ENCODE measurements around the gene EFCAB6. TPM values are rescaled to one million over a fixed set of nuclear protein-coding genes. Genes with fewer than 3 reads are reported as not detected.

Gene EFCAB6
- polyA plus RNA-seq, 3 donors = not detected

DNA sequence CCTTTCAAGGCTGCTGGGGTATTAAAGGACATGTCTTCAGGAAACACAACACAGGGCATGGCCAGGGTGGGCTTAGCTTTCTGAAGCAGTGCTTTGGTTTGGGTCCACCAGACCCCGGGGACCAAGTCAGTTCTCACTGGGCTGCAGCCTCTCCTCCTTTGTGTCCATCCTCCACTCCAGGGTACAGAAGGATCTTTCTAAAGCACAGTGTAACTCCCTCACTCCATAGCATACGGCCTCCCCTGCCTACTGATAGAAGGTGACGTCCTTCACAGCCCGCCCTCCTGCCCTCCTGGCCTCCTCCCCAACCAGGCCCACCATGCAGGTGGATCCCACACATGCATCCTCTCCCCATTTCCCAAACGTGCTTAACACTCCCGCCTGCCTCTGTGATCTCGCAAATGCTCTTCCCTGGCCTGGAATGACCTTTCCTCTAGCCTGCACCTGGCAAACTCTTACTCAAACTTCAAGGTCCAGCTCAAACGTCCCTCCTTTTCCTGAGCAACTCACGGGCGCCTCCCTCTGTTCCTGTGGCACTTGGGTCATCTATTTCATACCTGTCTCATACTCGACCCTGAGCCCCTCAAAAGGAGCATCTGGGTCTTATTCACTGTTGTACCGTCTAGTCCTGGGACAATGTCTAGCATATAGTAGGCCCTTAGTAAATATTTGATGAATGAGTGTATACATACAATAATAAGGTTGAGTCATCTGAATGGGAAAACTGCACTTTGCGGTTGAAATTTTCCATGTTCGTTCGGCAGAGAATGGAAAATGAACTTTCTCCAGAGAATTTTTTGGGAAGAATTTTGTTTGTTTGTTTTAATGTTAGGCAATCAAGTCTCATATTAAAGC, 187.7 kb downstream of the EFCAB6 start:
- Mint-ChIP-seq H3K4me1 (no peaks in the 10 kb centered on the region), H3K27ac (peak overlapping the region in 1 of 7 donors; percentile 62), H3K36me3 (no peaks in the 10 kb centered on the region), H3K9me3 (peaks cover 2 to 7% (median 6%) of the 10 kb centered on the region in 7 donors), H3K4me3 (no peak overlapping the region), H3K27me3 (ENCODE audit: low read depth in 3 of 3) (peaks cover 0 to 8% (median 2%) of the 10 kb centered on the region in 3 donors)
- no peak for DNase-seq
- no peak overlapping the region for H2AFZ ChIP-seq (ENCODE audit: insufficient read depth, low read depth, low read length, poor library complexity, severe bottlenecking)
- H3K4me2 ChIP-seq (replicated peaks; ENCODE audit: extremely low read depth, low read length, poor library complexity, severe bottlenecking) = no peak overlapping the region
- TF ChIP-seq, protein P1, sequence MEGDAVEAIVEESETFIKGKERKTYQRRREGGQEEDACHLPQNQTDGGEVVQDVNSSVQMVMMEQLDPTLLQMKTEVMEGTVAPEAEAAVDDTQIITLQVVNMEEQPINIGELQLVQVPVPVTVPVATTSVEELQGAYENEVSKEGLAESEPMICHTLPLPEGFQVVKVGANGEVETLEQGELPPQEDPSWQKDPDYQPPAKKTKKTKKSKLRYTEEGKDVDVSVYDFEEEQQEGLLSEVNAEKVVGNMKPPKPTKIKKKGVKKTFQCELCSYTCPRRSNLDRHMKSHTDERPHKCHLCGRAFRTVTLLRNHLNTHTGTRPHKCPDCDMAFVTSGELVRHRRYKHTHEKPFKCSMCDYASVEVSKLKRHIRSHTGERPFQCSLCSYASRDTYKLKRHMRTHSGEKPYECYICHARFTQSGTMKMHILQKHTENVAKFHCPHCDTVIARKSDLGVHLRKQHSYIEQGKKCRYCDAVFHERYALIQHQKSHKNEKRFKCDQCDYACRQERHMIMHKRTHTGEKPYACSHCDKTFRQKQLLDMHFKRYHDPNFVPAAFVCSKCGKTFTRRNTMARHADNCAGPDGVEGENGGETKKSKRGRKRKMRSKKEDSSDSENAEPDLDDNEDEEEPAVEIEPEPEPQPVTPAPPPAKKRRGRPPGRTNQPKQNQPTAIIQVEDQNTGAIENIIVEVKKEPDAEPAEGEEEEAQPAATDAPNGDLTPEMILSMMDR (IDR thresholded peaks at IDR 0.05) = no peak
- no peaks in the 10 kb centered on the region for H4K20me1 ChIP-seq (ENCODE audit: insufficient read depth, low read length)
- no peaks in the 10 kb centered on the region for H3K79me2 ChIP-seq (ENCODE audit: insufficient read depth, low read length)
- H3K27me3 ChIP-seq (ENCODE audit: control insufficient read depth in 2 of 2, insufficient read depth in 2 of 2, low read length in 2 of 2) = no peaks in the 10 kb centered on the region
- no peak overlapping the region for H3K4me3 ChIP-seq (replicated peaks in 1 of 3; ENCODE audit: low read depth in 2 of 3, low read length in 3 of 3)
- H3K9ac ChIP-seq (ENCODE audit: insufficient read depth, low read length, poor library complexity, severe bottlenecking) = no peak overlapping the region
- H3K27ac ChIP-seq (ENCODE audit: low read depth in 1 of 2, low read length in 2 of 2) = no peak overlapping the region
- H3K36me3 ChIP-seq (replicated peaks in 1 of 2; ENCODE audit: control insufficient read depth in 1 of 2, insufficient read depth in 2 of 2, low read length in 2 of 2) = no peaks in the 10 kb centered on the region
- WGBS (ENCODE audit: insufficient coverage) = 94% methylated on average over 13 of the region's 15 CpGs
- intact Hi-C loops (cut with micrococcal nuclease) = no loop called here
- H3K9me3 ChIP-seq (replicated peaks in 1 of 2; ENCODE audit: control insufficient read depth in 1 of 2, insufficient read depth in 1 of 2, low read length in 2 of 2) = peaks cover 0 to 4% of the 10 kb centered on the region in 2 donors
- no peaks in the 10 kb centered on the region for H3K4me1 ChIP-seq (ENCODE audit: control insufficient read depth in 1 of 2, insufficient read depth in 2 of 2, low read length in 2 of 2)

DNA sequence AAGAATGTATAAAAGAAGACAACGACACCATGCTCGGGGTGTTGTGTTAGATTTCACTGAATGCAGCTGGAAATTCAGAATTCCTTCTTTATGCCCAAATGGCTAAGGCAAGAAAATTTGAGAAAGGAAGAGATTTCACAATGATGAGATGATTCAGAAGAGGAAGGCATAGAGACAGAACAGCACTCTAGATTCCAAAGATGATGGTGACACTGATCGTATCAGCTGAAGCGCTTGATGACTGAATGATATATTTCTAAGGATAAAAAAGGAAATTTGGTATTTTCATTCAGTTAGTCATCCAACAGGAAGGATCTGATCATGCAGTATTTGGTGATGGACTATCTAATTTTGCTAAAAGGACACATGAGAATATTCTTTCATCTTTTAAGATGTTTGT, 189.2 kb downstream of the EFCAB6 start:
- Mint-ChIP-seq H3K27ac (no peak overlapping the region), H3K27me3 (ENCODE audit: low read depth in 3 of 3) (peaks cover 3 to 8% (median 3%) of the 10 kb centered on the region in 3 donors), H3K36me3 (no peaks in the 10 kb centered on the region), H3K4me1 (no peaks in the 10 kb centered on the region), H3K4me3 (no peak overlapping the region), H3K9me3 (peaks cover 4 to 14% (median 8%) of the 10 kb centered on the region in 7 donors)
- TF ChIP-seq, protein P1 (IDR thresholded peaks at IDR 0.05) = no peak
- no peaks in the 10 kb centered on the region for H3K4me1 ChIP-seq (ENCODE audit: control insufficient read depth in 1 of 2, insufficient read depth in 2 of 2, low read length in 2 of 2)
- intact Hi-C loops (cut with micrococcal nuclease) = no loop called here
- 100% methylated on average over 3 of the region's 4 CpGs for WGBS (ENCODE audit: insufficient coverage)
- no peak for DNase-seq
- no peaks in the 10 kb centered on the region for H3K79me2 ChIP-seq (ENCODE audit: insufficient read depth, low read length)
- no peak overlapping the region for H2AFZ ChIP-seq (ENCODE audit: insufficient read depth, low read depth, low read length, poor library complexity, severe bottlenecking)
- H3K9ac ChIP-seq (ENCODE audit: insufficient read depth, low read length, poor library complexity, severe bottlenecking) = no peak overlapping the region
- peaks cover 0 to 4% of the 10 kb centered on the region in 2 donors for H3K9me3 ChIP-seq (replicated peaks in 1 of 2; ENCODE audit: control insufficient read depth in 1 of 2, insufficient read depth in 1 of 2, low read length in 2 of 2)
- no peak overlapping the region for H3K4me3 ChIP-seq (replicated peaks in 1 of 3; ENCODE audit: low read depth in 2 of 3, low read length in 3 of 3)
- no peaks in the 10 kb centered on the region for H3K36me3 ChIP-seq (replicated peaks in 1 of 2; ENCODE audit: control insufficient read depth in 1 of 2, insufficient read depth in 2 of 2, low read length in 2 of 2)
- H3K27ac ChIP-seq (ENCODE audit: low read depth in 1 of 2, low read length in 2 of 2) = no peak overlapping the region
- H3K4me2 ChIP-seq (replicated peaks; ENCODE audit: extremely low read depth, low read length, poor library complexity, severe bottlenecking) = no peak overlapping the region
- H3K27me3 ChIP-seq (ENCODE audit: control insufficient read depth in 2 of 2, insufficient read depth in 2 of 2, low read length in 2 of 2) = no peaks in the 10 kb centered on the region
- no peaks in the 10 kb centered on the region for H4K20me1 ChIP-seq (ENCODE audit: insufficient read depth, low read length)

All from CD14-positive monocyte (primary cell).